Lung (tissue), 12 donors: ENCODE measurements around the gene AP2A2. TPM values are rescaled to one million over a fixed set of nuclear protein-coding genes. Genes with fewer than 3 reads are reported as not detected.

Experiments
- ATAC-seq: fragments of 200-7000 bp; cut with Tn5 transposase; one replicate; pipeline ENCODE4 v1.9.1; 2020; ENCODE audit warnings: moderate number of reproducible peaks; ENCODE audit not compliant: insufficient read depth, low FRiP score
- DNase-seq, 3 donors: peaks; one replicate each; pipeline ENCODE4 v3.0.0-alpha.2; 2013 to 2017
- H3K27ac ChIP-seq, 2 donors: one replicate each; pipeline ENCODE4 v1.5.1; 2013; ENCODE audit warnings: mild to moderate bottlenecking in 2 of 2, moderate library complexity in 2 of 2, control low read depth in 1 of 2, inconsistent platforms in 1 of 2, low read depth in 1 of 2, low read length in 1 of 2
- H3K27me3 ChIP-seq, 3 donors: one replicate each; pipeline ENCODE4 v1.5.1; 2013; ENCODE audit warnings: low read length in 2 of 3; ENCODE audit not compliant: control insufficient read depth in 3 of 3, insufficient read depth in 3 of 3
- H3K36me3 ChIP-seq, 4 donors: one replicate each; pipeline ENCODE4 v1.5.1; 2013; ENCODE audit warnings: low read length in 4 of 4, mild to moderate bottlenecking in 1 of 4, moderate library complexity in 1 of 4; ENCODE audit not compliant: control insufficient read depth in 4 of 4, insufficient read depth in 4 of 4
- H3K4me1 ChIP-seq, 5 donors: one replicate each; pipeline ENCODE4 v1.5.1; 2013; ENCODE audit warnings: low read length in 5 of 5, mild to moderate bottlenecking in 2 of 5, moderate library complexity in 1 of 5; ENCODE audit not compliant: control insufficient read depth in 5 of 5, insufficient read depth in 5 of 5
- H3K4me3 ChIP-seq: one replicate; pipeline ENCODE4 v1.5.1; 2013; ENCODE audit warnings: mild to moderate bottlenecking, control low read depth, moderate library complexity
- H3K9ac ChIP-seq, 2 donors: one replicate each; pipeline ENCODE4 v1.5.1; 2013; ENCODE audit warnings: low read length in 2 of 2, control low read depth in 1 of 2; ENCODE audit not compliant: insufficient read depth in 1 of 2
- H3K9me3 ChIP-seq, 4 donors: one replicate each; pipeline ENCODE4 v1.5.1; 2013; ENCODE audit warnings: low read length in 3 of 4, mild to moderate bottlenecking in 1 of 4, moderate library complexity in 1 of 4; ENCODE audit not compliant: control insufficient read depth in 4 of 4, insufficient read depth in 3 of 4
- WGBS, 2 donors: extraction: QIAGEN DNeasy Blood & Tissue Kit; methylation state at CpG; one replicate each; pipeline ENCODE4 v1.1.7; 2013; 5-methylcytosine and 5-hydroxymethylcytosine counted together
- polyA plus RNA-seq, 2 donors: library from polyadenylated mRNA; stranded (reverse); fragments of 200-250 nt; gene quantifications; one replicate each; pipeline ENCODE4 v1.2.1, GENCODE V29; 2013
- total RNA-seq, 2 donors: library from RNA; depleted of rRNA in 1 of 2; stranded (reverse); fragments of >200 nt in 1 of 2; gene quantifications; one replicate each; pipeline ENCODE4 v1.2.1, GENCODE V29; 2014 to 2021
- TF ChIP-seq, protein P1 (sequence below): IDR thresholded peaks from 2 replicates; pipeline ENCODE4 v1.5.1; 2012; ENCODE audit warnings: mild to moderate bottlenecking; ENCODE audit errors: control extremely low read depth, extremely low read depth
- donor health status: control.
- donor health status: control.
- donor health status: Bipolar disorder and iron deficiency.
- donor health status: healthy.
- donor health status: DM: yes; HTN: yes; CAD: no.

The AP2A2 gene
- total and polyA plus RNA-seq, 4 donors: 33.8 to 93.2 (median 54.4) TPM

DNA sequence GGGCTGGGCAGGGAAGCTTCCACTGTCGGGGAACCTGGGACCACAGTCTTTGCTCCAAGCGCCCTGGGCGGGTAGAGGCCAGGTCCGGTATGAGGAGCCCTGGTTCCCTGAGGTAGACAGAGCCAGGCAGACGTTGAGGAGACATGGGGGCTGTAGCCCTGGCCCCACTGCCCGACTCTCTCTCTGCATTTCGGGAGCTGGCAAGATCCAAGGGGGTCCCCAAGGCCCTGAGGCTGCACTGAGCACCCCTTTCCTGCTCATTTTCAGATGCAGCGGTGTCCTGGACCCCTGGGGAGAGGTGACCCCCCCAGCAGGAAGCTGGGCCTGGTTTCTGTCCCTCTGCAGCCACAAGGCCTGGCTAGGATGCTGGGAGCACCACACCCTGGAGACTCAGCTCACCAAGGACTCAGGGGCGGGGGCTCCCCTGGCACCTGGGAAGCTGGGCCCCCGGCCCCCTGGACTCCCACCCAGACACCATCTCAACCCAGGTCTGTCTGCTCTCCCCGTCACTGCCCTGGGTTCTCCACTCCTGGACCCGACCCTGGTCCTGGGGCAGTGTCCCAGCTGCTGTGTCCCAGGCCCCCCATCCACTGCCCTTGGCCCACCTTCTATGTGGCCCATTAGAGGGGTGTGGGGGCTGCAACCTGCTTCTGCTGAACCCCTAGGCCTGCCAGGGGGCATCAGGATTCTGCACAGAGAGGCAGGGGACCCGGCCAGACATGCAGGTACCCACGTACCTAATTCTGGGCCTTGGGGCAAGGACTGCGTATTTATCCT is 125.9 kb downstream of the AP2A2 start:
- Histone ChIP-seq H3K4me1 (peaks cover 0 to 12% (median 0%) of the 10 kb centered on the region in 5 donors), H3K9me3 (no peaks in the 10 kb centered on the region), H3K27me3 (no peaks in the 10 kb centered on the region), H3K9ac (no peak overlapping the region), H3K36me3 (no peaks in the 10 kb centered on the region), H3K4me3 (no peak overlapping the region), H3K27ac (no peak overlapping the region)
- ATAC-seq (peak; percentile 9), DNase-seq (no peak)
- WGBS, 2 donors: 70 to 74% methylated on average over 15 of the region's 15 CpGs
- TF ChIP-seq, protein P1, sequence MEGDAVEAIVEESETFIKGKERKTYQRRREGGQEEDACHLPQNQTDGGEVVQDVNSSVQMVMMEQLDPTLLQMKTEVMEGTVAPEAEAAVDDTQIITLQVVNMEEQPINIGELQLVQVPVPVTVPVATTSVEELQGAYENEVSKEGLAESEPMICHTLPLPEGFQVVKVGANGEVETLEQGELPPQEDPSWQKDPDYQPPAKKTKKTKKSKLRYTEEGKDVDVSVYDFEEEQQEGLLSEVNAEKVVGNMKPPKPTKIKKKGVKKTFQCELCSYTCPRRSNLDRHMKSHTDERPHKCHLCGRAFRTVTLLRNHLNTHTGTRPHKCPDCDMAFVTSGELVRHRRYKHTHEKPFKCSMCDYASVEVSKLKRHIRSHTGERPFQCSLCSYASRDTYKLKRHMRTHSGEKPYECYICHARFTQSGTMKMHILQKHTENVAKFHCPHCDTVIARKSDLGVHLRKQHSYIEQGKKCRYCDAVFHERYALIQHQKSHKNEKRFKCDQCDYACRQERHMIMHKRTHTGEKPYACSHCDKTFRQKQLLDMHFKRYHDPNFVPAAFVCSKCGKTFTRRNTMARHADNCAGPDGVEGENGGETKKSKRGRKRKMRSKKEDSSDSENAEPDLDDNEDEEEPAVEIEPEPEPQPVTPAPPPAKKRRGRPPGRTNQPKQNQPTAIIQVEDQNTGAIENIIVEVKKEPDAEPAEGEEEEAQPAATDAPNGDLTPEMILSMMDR: no peak

- no peaks in the 10 kb centered on the region for H3K27me3 ChIP-seq
- no peak for DNase-seq
Measured at GRCh38 chr11:1052133-1053011, 126.7 kb downstream of the AP2A2 start.

DNA sequence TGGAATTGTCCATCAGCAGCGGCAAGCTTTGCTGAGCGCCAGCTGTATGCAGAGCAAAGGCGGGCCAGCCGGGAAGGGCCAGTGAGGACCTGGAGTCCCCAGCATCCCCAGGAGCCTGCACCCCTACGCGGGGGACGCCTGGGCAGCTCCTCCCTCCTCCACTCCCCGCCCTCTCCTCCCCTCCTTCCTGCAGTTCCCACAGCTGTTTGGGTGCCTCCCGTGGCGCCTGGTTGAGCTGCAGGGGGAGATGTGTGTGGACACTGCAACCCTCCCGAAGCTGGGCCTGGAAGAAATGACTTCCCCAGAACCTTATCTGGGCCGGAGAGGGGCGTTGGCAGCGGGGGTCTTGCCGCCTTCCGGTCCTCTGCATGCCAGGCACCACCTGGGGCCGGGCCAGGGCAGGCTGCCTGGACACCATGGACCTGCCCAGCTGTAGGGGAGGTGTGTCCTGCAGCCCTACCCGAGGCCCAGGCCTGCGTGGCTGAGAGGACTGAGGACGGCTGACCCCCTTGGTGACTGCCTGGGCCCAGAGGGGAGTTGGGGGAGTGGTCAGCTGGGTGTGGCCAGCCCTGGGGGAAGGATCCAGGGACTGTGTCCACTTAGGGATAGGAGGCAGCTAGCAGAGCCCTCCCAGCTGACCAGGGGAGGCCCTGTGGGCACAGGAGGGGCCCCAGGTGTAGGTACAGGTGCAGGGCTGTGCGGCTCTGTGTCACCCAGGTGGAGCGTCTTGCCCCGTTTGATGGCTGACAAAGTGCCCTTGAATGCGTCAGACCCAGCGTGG is 127.6 kb downstream of the AP2A2 start:
- 71 to 86% methylated on average over 24 to 25 of the region's 25 CpGs for WGBS, 2 donors
- ATAC-seq: no peak
- Histone ChIP-seq H3K4me1 (peaks cover 0 to 12% (median 0%) of the 10 kb centered on the region in 5 donors), H3K27ac (no peak overlapping the region), H3K9me3 (no peaks in the 10 kb centered on the region), H3K36me3 (no peaks in the 10 kb centered on the region), H3K9ac (no peak overlapping the region), H3K27me3 (no peaks in the 10 kb centered on the region), H3K4me3 (no peak overlapping the region)
- TF ChIP-seq, protein P1: no peak
- peak in 1 of 3 donors; percentile 8 for DNase-seq

More at GRCh38 chr11:1052133-1053011, 126.7 kb downstream of the AP2A2 start:
- Histone ChIP-seq H3K4me3 (no peak overlapping the region), H3K9me3 (no peaks in the 10 kb centered on the region), H3K27ac (no peak overlapping the region), H3K36me3 (no peaks in the 10 kb centered on the region), H3K4me1 (peaks cover 0 to 12% (median 0%) of the 10 kb centered on the region in 5 donors), H3K9ac (no peak overlapping the region)
- TF ChIP-seq, protein P1: no peak
- 85% methylated on average over 23 to 25 of the region's 25 CpGs for WGBS, 2 donors
- ATAC-seq: no peak
